Activated naive CD4-positive, alpha-beta T cell treated with anti-CD3 and anti-CD28 coated beads, Interleukin-2, amount 10 ng/mL, durations not matched to agents 7 days and 5 days (primary cell): ENCODE results near the gene HTR2C.
"Not testable (repeated sequence)": the region's sequence is repeated elsewhere in the genome, so short reads cannot be mapped to it uniquely, and the experiment has no call there.

Experiments
- CTCF ChIA-PET: fragments of 350-600 bp; sonication (Branson Sonifier 250); formaldehyde crosslinking; loops from one replicate; lab custom pipeline; 2021; ENCODE audit warnings: antibody characterized with exemption; lab: Charles Lee
- DNase-seq: peaks from one replicate; pipeline ENCODE4 v3.0.0-alpha.2; 2020
- H3K27ac Mint-ChIP-seq: one replicate; pipeline ENCODE4 v1.8.0; 2021; ENCODE audit warnings: mild to moderate bottlenecking, moderate library complexity, mixed read lengths
- H3K27me3 Mint-ChIP-seq: one replicate; pipeline ENCODE4 v1.8.0; 2021; ENCODE audit warnings: mild to moderate bottlenecking, mixed read lengths
- H3K36me3 Mint-ChIP-seq: one replicate; pipeline ENCODE4 v1.8.0; 2021; ENCODE audit warnings: mixed read lengths
- H3K4me1 Mint-ChIP-seq: one replicate; pipeline ENCODE4 v1.8.0; 2021; ENCODE audit warnings: mixed read lengths
- H3K4me3 Mint-ChIP-seq: one replicate; pipeline ENCODE4 v1.8.0; 2021; ENCODE audit warnings: mild to moderate bottlenecking, moderate library complexity, mixed read lengths
- H3K9me3 Mint-ChIP-seq: one replicate; pipeline ENCODE4 v1.8.0; 2021; ENCODE audit warnings: mixed read lengths

Gene HTR2C

DNA sequence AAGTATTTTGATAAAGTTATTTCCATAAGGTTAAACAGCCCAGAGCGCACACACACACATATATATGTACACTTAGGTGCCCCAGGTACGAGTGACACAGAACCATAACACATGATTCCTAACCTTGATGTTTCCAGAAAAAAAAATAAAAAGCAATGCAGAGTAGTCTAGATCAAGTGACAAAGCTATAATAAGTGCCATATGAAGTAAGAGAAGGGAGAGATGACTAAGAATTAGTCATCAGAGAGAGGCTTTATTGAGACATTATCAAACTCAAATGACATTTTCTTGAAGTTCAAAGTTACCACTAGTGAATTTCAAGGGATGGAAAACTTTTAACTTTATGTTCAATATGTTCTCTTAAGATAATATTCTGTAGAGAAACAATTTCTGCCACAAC lies 215.0 kb downstream of the HTR2C start:
- CTCF ChIA-PET: no interaction called here
- Mint-ChIP-seq H3K4me1 (no peaks in the 10 kb centered on the region), H3K4me3 (no peak overlapping the region), H3K9me3 (no peaks in the 10 kb centered on the region), H3K27me3 (no peaks in the 10 kb centered on the region), H3K36me3 (no peaks in the 10 kb centered on the region), H3K27ac (no peak overlapping the region)
- DNase-seq: no peak

DNA sequence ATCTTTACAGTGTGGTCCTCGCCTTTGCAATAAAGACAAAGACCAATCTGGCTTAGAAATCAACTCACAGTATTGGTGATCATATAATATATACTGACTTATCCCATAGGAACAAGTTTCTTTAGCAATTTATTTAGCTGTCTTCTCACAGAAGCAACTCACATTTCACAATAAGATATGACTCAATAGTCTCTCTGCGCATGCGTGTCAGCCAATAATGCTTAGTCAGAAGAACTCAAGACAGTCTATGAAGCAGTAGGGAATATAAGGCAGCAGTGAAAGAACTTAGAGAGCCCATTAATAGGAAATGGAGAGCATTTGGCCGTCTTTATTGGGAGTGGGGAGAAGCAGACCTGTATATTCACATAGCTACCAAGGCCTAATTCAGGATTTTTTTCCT lies 216.8 kb downstream of the HTR2C start:
- H3K27me3 Mint-ChIP-seq: no peaks in the 10 kb centered on the region
- H3K4me3 Mint-ChIP-seq: no peak overlapping the region
- no peak for DNase-seq
- H3K27ac Mint-ChIP-seq: no peak overlapping the region
- H3K9me3 Mint-ChIP-seq: no peaks in the 10 kb centered on the region
- no peaks in the 10 kb centered on the region for H3K36me3 Mint-ChIP-seq
- CTCF ChIA-PET: no interaction called here
- no peaks in the 10 kb centered on the region for H3K4me1 Mint-ChIP-seq

DNA sequence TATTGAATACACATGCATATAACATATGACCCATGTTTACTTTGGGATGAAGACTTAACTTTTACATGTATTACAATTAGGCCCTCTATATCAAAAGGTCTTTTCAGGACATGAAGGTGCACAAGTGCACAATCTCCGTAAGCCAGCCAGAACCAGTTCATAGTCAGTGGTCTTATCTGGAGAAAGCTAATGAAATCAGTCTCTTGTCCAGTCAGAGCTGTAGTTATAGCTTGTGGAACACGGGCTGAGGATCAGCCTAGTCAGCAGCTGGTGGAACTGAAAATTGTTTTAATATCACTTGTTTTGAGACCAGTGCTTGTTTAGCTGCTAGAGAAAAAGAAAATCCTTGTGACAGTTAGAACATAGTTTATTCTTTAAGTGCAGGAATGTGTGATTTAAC lies 235.6 kb downstream of the HTR2C start:
- H3K4me3 Mint-ChIP-seq: no peak overlapping the region
- no peaks in the 10 kb centered on the region for H3K36me3 Mint-ChIP-seq

DNA sequence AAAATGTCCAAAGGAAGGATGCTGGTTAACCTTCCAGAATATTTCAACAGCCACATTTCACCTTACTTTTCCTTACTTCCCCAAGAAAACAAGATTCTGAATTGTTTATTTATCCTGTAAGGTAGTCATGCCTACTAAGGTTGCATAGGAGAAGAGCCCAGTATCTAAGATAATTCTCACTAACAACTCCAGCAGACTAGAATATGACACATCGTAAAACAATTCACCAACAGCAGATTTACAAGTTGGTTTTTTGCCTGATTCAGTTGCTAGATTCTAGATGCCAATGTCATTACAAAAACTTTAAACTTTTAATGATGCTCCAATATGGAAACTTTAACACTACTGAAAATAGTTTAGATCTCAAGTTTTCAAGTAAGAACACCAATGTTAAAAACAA lies 257.2 kb downstream of the HTR2C start:
- Mint-ChIP-seq H3K27me3 (no peaks in the 10 kb centered on the region), H3K4me1 (no peaks in the 10 kb centered on the region), H3K9me3 (no peaks in the 10 kb centered on the region), H3K36me3 (no peaks in the 10 kb centered on the region), H3K27ac (no peak overlapping the region), H3K4me3 (no peak overlapping the region)
- CTCF ChIA-PET: no interaction called here
- no peak for DNase-seq

More for the DNA sequence above, 235.6 kb downstream of the HTR2C start:
- Mint-ChIP-seq H3K9me3 (no peaks in the 10 kb centered on the region), H3K27me3 (no peaks in the 10 kb centered on the region), H3K27ac (no peak overlapping the region), H3K4me1 (no peaks in the 10 kb centered on the region)
- DNase-seq: no peak
- CTCF ChIA-PET: no interaction called here

DNA sequence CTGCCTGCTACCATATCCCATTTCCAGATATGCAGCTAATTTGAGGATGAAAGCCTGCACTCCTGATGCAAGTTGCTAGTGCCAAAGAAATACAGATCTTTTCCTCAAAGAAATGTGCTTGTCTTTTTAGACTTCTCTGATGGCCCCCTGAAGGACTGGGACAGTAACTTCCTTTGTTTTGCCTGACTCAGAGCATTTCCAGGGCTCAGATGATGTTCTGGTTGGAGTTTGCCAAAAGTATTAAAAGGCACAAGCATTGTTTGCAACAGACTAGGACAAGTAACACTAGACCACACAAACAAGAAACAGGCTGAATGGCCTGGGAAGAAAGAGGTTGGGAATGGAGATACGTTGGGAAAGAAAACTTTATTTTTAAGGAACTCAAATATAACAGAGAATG lies 258.3 kb downstream of the HTR2C start:
- CTCF ChIA-PET: no interaction called here
- Mint-ChIP-seq H3K4me3 (no peak overlapping the region), H3K36me3 (no peaks in the 10 kb centered on the region), H3K9me3 (no peaks in the 10 kb centered on the region), H3K27me3 (no peaks in the 10 kb centered on the region), H3K27ac (no peak overlapping the region), H3K4me1 (no peaks in the 10 kb centered on the region)
- DNase-seq: no peak

DNA sequence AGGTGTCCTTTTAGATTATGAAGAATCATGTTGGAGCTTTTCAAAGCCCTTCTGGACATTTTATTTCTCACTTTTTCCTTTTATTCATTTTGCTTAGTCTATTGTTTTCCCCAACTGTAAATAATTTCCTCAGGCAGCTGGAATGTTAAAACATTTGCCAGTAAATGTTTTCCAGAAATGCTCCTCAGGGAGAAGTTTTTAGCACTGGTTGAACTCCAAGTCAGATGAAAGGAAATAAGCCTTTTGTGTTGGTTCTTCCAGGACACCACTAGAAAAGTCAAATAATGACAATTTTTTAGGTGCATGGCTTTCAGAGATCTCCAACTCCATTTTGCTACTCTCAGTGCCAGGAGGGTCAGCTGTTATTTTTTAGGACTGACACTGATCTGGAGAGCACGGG lies 305.6 kb downstream of the HTR2C start:
- no peak for DNase-seq
- Mint-ChIP-seq H3K4me3 (no peak overlapping the region), H3K27ac (no peak overlapping the region), H3K36me3 (no peaks in the 10 kb centered on the region), H3K27me3 (no peaks in the 10 kb centered on the region), H3K9me3 (no peaks in the 10 kb centered on the region), H3K4me1 (no peaks in the 10 kb centered on the region)
- CTCF ChIA-PET: no interaction called here

DNA sequence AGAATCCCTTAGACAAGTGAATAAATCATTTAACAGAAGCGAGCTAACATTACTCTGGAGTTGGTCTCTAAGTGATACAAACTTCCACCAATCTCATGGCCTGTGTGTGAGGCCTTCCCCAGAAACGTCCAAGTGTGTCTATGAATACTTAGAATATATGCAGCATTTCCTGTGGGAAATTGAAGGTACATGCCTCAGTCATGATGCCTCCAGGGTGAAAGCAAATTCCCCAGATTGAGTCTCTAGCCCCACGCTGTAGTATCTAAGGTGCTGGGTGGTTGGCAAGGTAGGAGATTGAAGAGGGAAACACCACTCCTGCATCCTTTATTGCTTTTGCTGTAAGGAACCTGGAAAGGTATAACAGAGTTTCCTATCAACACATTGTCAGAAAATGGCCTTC lies 319.7 kb downstream of the HTR2C start:
- Mint-ChIP-seq H3K9me3 (no peaks in the 10 kb centered on the region), H3K27ac (no peak overlapping the region), H3K36me3 (no peaks in the 10 kb centered on the region), H3K27me3 (no peaks in the 10 kb centered on the region), H3K4me3 (no peak overlapping the region), H3K4me1 (no peaks in the 10 kb centered on the region)
- DNase-seq: no peak
- CTCF ChIA-PET: no interaction called here

DNA sequence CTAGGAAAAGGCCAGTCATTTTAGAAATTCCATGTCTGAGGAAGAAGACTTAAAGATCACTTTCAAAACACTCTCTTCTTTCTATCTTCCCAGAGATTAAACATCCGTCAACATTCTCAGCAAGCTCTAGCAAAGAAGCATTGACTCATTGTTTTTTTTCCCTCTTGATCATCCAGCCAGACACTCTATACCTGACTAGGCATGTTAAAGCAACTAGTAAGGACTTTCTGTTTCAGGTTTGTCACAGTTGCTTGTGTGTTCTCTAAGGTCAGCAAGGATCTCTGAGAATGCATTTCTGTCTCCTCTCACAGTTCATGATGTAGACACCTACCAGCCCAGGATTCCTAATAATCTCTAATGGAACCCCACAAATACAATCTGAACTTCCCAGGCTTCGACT lies 321.4 kb downstream of the HTR2C start:
- no peak overlapping the region for H3K4me3 Mint-ChIP-seq
- no peak for DNase-seq
- H3K36me3 Mint-ChIP-seq: no peaks in the 10 kb centered on the region
- H3K27ac Mint-ChIP-seq: no peak overlapping the region
- H3K9me3 Mint-ChIP-seq: no peaks in the 10 kb centered on the region
- no peaks in the 10 kb centered on the region for H3K27me3 Mint-ChIP-seq
- CTCF ChIA-PET: no interaction called here
- H3K4me1 Mint-ChIP-seq: no peaks in the 10 kb centered on the region

DNA sequence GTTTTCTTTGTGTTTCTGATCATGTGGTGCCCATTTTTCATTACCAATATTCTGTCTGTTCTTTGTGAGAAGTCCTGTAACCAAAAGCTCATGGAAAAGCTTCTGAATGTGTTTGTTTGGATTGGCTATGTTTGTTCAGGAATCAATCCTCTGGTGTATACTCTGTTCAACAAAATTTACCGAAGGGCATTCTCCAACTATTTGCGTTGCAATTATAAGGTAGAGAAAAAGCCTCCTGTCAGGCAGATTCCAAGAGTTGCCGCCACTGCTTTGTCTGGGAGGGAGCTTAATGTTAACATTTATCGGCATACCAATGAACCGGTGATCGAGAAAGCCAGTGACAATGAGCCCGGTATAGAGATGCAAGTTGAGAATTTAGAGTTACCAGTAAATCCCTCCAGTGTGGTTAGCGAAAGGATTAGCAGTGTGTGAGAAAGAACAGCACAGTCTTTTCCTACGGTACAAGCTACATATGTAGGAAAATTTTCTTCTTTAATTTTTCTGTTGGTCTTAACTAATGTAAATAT lies 323.2 kb downstream of the HTR2C start:
- no peak for DNase-seq
- no peaks in the 10 kb centered on the region for H3K36me3 Mint-ChIP-seq
- H3K9me3 Mint-ChIP-seq: no peaks in the 10 kb centered on the region
- no peak overlapping the region for H3K27ac Mint-ChIP-seq
- no peak overlapping the region for H3K4me3 Mint-ChIP-seq
- CTCF ChIA-PET: no interaction called here
- no peaks in the 10 kb centered on the region for H3K27me3 Mint-ChIP-seq
- H3K4me1 Mint-ChIP-seq: no peaks in the 10 kb centered on the region

DNA sequence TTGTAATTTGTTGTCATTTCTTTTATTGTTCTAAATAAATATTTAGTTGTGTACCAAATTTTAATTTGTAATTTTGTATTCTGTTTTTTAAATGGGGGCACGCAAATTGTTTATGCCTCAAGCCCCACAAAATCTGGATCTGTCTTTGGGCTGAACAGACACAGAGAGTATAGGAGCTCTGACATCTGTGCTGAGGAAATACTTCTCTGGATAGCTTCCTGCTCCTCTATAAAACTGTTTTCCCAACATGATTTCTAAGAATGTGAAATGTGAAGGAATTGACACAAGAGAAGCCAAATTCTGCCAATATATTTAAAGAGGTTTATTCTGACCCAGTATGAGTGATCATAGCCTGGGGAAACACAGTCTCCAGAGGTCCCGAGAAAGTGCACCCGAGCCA lies 340.5 kb downstream of the HTR2C start:
- CTCF ChIA-PET: no interaction called here
- H3K27me3 Mint-ChIP-seq: no peaks in the 10 kb centered on the region
- DNase-seq: no peak
- H3K27ac Mint-ChIP-seq: no peak overlapping the region
- no peaks in the 10 kb centered on the region for H3K36me3 Mint-ChIP-seq
- no peaks in the 10 kb centered on the region for H3K9me3 Mint-ChIP-seq
- H3K4me1 Mint-ChIP-seq: no peaks in the 10 kb centered on the region
- no peak overlapping the region for H3K4me3 Mint-ChIP-seq

DNA sequence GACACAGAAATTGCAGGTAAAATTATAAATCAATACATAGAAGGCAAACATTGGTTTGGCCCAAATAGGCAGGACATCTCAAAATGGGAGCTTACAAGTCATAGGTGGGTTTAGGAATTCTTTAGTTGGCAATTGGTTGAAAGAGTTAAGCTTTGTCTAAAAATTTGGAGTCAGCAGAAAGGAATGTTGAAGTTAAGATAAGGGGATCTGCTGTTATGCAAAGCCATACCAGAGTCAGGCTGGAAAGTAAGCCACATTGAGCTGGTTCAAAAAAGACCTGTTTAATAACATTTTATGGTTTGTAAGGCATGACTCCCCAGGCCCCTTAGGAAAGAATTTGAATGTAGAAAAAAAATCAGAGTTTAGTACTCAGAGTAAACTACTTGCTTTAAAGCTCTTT lies 341.0 kb downstream of the HTR2C start:
- Mint-ChIP-seq H3K4me3 (no peak overlapping the region), H3K27ac (no peak overlapping the region), H3K9me3 (no peaks in the 10 kb centered on the region), H3K27me3 (no peaks in the 10 kb centered on the region), H3K4me1 (no peaks in the 10 kb centered on the region), H3K36me3 (no peaks in the 10 kb centered on the region)
- no peak for DNase-seq
- CTCF ChIA-PET: no interaction called here

DNA sequence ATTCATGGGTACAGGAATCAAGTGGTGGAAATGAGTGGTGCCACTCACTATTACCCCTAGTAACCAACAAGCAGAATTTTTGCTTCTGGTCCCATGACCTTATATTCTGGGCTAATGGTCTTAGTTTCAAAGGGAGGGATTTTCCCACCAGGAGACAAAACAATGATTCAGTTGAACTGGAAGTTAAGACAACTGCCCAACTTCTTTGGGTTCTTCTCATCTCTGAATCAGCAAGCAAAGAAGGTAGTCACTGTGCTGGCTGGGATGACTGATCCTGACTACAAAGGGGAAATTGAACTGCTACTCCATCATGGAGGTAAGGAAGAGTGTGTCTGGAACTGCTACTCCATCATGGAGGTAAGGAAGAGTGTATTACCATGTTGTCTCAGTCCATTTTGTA lies 346.3 kb downstream of the HTR2C start:
- H3K36me3 Mint-ChIP-seq: no peaks in the 10 kb centered on the region
- no peak overlapping the region for H3K27ac Mint-ChIP-seq
- CTCF ChIA-PET: no interaction called here
- no peaks in the 10 kb centered on the region for H3K4me1 Mint-ChIP-seq
- DNase-seq: no peak
- H3K27me3 Mint-ChIP-seq: no peaks in the 10 kb centered on the region
- H3K4me3 Mint-ChIP-seq: no peak overlapping the region
- peaks cover 5% of the 10 kb centered on the region for H3K9me3 Mint-ChIP-seq

DNA sequence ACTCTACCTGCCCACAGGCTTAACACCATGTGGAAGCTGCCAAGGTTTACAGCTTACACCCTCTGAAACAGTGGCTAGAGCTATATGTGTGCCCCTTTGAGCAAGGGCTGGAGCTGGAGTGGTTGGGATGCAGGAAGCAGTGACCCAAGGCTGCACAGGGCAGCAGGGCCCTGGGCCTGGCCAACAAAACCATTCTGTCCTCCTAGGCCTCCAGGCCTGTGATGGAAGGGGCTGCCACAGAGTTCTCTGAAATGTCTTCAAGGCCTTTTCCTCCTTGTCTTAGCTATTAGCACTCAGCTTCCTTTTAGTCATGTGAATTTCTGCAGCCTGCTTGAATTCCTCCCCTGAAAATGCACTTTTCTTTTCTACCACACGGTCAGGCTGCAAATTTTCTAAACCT lies 348.7 kb downstream of the HTR2C start:
- Mint-ChIP-seq H3K36me3 (no peaks in the 10 kb centered on the region), H3K27me3 (no peaks in the 10 kb centered on the region), H3K9me3 (peaks cover 5% of the 10 kb centered on the region), H3K4me1 (no peaks in the 10 kb centered on the region), H3K4me3 (no peak overlapping the region), H3K27ac (no peak overlapping the region)
- DNase-seq: no peak
- CTCF ChIA-PET: no interaction called here

DNA sequence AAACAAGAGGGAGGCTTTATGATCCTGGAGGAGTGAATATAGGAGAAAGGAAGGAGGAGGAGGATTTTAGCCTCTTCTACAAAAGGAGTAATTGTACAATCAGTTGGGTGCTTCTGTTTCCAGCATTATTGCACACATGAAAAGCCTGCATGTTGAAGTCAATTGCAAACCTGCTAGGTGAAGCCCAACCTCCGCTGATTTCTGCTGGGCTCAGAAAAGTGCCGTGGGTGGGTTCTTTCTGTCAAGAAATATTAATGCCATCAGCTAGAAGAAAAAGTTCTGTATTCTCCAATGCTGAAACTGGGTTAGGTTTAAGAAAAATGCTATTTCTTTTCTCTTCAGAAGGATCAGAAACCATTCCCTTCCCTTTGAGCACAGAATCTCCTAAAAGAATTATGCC lies 349.4 kb downstream of the HTR2C start:
- DNase-seq, H3K9me3 Mint-ChIP-seq, H3K27me3 Mint-ChIP-seq, H3K4me1 Mint-ChIP-seq, H3K4me3 Mint-ChIP-seq, CTCF ChIA-PET, H3K27ac Mint-ChIP-seq, H3K36me3 Mint-ChIP-seq: not testable (repeated sequence)

DNA sequence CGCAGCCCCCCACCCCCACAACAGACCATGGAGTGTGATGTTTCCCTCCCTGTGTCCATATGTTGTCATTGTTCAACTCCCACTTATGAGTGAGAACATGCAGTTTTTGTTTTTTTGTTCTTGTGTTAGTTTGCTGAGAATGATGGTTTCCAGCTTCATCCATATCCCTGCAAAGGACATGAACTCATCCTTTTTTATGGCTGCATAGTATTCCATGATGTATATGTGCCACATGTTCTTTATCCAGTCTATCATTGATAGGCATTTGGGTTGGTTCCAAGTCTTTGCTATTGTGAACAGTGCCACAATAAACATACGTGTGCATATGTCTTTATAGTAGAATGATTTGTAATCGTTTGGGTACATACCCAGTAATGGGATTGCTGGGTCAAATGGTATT lies 353.2 kb downstream of the HTR2C start:
- H3K27ac Mint-ChIP-seq, H3K4me3 Mint-ChIP-seq, H3K4me1 Mint-ChIP-seq, H3K36me3 Mint-ChIP-seq, H3K27me3 Mint-ChIP-seq, DNase-seq, CTCF ChIA-PET, H3K9me3 Mint-ChIP-seq: not testable (repeated sequence)

DNA sequence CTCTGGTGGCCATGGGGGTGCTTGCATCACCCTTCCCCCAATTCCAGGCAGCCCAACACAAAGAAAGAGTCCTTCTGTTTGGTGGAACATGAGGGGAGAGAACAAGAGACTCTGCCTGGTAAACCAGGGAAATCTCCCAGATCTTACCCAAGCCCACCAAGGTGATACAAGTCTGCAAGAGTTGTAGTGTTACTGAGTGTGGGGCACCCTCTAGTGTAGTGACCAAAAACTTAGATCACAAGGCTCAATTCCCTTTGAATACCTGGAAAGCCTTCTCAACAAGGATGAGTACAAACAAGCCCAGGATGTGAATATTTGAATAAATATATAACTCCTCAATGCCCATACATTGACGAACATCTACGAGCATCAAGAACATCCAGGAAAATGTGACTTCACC lies 368.8 kb downstream of the HTR2C start:
- Mint-ChIP-seq H3K9me3 (no peaks in the 10 kb centered on the region), H3K36me3 (no peaks in the 10 kb centered on the region), H3K27me3 (no peaks in the 10 kb centered on the region), H3K4me1 (no peaks in the 10 kb centered on the region), H3K27ac (no peak overlapping the region), H3K4me3 (no peak overlapping the region)
- CTCF ChIA-PET: no interaction called here
- DNase-seq: no peak
